LoVo (cell line): ENCODE data around the gene HEXIM2.

ENCODE experiments used
- DNase-seq: peaks from one replicate; pipeline ENCODE4 v3.0.0-alpha.2; 2016; ENCODE audit warnings: low spot score

The HEXIM2 gene

DNA sequence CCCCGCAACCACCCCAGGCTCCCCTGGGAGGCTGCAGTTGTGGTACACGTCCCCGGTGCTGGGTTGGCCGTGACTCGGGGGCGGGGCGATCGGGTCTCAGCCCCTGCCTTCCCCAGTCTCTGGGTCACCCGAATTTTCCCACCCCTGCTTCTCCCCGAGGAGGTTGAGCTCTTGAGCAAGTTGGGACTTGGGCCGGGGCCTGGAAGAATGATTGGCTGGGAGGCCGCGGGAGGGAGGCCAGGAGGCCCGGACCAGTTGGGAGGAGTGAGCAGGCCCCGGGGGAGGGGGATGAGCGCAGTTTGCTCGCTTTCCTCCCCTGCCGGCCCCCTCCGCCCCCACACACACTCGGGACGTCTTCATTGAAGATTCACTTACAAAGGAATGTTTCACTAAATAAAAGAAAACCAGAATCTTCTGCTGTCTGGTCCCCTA is 17.9 kb upstream of the HEXIM2 start:
- no peak for DNase-seq

DNA sequence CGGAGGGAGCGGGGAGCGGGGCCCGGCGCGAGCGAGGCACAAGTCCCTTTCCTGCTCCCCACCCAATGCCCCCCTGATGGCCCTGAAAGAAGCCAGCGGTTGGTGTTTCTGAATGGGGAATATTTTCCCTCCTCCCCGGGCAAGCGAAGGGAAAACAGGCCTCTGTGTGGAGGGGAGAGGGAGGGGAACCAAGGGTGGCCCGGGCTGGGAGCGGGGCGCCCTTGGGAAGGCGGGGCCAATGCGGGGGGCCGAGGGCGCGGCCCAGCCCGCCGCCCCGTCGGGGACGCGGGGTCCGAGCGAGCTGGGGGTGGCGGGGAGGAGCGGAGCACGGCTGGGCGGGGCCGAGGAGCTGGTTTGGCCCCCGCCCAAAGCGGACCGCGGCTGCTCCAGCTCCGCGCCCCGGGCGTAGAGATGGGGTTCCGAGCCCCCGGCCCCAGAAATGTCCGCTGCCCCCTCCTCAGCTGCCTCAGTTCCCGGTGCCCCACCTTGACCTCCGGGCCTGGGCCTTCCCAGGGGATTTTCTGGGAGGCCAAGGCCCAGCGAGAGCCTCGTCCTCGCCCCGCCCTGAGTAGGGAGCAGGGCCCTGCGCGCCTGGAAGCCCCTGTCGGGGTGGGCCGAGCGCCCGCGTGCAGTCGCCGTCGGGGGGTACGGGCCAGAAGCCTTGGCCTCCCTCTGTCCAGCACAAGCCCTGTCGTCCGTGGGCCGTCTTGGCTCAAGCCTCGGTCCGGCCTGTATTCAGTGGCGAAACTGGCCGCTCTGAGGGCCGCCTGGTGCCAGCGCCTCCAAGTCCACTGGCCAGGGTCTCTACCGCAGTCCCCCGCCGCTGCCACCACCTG is 17.3 kb upstream of the HEXIM2 start:
- no peak for DNase-seq

DNA sequence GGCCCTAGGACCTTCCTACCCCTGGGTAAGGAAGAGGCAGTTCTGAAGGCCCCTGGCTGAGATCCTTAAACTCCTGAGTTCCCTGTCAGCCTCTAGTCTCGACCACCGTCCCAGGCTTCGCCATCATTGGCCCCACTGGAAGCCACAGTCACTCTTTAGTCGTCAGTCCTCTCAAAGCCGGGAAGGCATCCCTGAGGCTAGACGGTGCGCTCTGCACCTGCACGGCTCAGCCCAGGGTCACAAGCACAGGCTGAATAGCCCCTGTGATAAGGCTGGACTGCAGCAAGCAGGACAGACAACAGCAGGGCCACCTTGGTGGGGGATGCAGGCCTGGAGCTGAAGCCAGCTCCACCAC is 16.7 kb upstream of the HEXIM2 start:
- DNase-seq, result no peak

DNA sequence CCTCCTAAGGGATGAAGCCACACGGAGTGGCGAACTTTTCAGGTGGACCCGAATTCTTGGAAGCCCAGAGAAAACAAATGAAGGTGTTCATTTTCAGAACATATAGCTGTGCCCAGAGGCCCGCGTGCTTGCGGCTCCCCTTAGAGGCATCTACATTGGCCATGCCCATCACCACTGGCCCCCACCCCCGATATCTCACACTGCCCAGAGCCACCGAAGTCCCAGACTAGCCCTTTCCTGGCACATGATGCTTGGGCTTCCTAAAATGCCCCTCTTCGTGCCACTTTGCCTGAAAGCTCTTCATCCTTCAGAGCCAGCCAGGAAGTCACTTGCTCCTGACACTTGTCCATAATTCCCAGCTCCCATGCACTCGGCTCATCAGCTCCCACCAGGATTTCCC is 15.5 kb upstream of the HEXIM2 start:
- DNase-seq, result no peak

DNA sequence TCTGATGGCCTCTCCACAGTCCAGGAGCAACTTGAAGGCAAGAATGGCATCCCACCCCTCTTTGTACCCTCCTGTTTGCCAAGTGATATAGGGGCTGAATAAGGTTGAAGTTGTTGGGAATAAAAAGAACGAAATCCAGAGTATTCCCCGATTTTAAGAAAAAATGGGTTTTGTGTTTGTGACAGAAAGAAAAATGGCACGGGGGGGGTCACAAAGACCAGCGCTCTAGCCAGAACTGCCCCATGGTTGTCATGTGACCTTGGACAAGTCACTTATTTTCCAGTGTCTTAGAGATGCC is 15.1 kb upstream of the HEXIM2 start:
- no peak for DNase-seq

DNA sequence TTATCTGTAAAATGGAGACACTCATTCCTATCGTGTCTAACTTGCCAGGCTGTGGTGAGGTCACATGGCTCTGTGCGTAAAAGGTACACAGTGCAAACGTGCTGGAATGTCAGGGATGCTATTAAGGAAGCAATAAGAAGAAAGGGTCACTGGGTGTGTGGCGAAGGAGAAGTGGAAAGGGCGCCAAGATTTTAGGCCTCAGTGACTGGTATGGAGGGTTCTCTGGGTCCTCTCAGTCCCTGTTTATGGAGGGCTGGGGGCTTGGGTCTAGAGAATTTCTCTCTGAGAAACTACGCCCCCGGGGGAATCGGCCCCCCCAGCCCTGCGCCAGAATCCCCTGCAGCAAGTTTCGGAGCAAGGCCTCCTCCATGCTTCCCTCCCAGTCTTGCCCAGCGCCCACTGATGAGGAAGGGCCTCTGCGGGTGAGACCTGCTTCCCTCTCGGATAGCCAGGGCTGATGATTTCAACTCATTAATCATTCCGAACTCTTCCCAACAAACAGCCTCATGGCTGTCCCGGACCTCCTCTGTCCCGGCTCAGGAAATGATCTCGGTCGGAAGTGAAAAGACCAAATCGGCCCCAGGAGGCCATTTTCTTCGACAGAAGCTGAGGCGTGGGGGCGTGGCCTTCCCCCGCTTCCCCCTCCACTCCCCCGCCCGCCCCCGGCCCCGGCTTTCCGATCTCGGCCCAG is 14.6 kb upstream of the HEXIM2 start:
- peak; percentile 80 for DNase-seq

DNA sequence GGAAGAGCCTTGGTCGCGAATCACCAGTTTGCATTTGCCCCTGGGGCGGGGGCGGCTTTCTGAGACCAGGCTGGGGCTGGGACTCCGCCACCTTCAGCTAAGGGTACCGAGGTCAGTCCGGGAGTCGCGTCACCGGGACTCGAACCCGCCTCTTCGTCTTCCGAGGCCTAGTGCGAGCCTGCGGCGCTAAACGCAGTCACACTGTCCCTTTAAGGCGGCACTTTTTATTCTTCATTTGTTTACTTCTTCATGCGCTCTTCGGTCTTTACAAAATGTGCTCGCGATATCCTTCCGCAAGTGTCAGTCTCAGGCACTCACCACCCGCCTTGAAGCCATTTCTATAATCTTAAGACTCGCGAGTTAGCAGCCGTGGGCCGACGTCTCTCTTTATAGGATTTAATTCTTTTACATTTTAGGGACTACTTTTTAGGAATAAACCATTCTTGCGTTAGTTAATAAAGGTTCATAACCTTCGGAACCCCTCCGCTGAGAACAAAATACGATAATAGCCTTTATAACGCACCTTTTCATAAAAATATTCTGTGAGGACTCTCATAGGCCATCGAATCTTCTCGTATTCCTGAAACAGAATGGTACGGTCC is 14.0 kb upstream of the HEXIM2 start:
- DNase-seq, result peak; percentile 92

DNA sequence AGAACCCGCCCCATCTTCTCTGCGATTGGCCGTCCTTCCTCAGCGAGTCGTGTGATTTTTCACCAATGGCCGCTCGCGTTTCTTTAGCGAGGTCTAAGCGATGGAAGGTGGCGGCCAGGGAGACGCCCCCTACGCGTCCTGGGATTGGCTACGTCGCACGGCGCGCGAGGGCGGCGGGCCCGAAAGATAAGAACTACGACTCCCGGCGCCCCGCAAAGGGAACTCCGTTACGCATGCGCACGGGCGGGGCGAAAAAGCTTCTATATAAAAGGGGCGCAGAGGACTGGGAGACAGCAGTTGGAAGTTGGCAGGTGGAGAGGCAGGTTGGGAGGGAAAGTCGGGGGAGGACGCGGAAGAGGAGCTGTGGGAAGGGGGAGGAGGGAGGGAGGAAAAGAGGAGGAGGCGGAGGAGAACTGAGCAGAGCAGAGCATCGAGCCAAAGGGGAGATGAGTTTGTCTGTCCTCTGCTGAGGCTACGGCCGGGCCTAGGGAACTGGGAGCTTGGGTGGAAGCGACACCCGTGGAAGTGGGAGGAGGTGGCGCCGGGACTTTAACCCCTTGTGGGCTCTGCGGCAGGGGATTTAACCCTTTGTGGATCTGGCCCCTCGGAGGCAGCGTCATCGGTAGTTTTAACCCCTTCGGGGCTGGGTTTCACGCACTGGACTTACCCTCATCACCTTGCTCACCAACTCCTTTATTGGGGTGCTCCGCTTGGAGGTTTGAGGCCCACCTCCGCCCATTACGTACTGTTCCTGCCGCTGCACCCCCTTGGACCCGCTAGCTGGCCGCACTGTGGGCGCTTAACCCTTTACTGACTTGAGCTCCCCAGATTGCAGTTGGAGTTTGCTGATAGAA is 13.3 kb upstream of the HEXIM2 start, which contains the start of gene HEXIM1:
Gene HEXIM1, plus strand, starts transcription at position 293 of the 854 bp plus-strand sequence. CDS start 716 bp downstream, outside the sequence.
- DNase-seq, result peak; percentile 98

DNA sequence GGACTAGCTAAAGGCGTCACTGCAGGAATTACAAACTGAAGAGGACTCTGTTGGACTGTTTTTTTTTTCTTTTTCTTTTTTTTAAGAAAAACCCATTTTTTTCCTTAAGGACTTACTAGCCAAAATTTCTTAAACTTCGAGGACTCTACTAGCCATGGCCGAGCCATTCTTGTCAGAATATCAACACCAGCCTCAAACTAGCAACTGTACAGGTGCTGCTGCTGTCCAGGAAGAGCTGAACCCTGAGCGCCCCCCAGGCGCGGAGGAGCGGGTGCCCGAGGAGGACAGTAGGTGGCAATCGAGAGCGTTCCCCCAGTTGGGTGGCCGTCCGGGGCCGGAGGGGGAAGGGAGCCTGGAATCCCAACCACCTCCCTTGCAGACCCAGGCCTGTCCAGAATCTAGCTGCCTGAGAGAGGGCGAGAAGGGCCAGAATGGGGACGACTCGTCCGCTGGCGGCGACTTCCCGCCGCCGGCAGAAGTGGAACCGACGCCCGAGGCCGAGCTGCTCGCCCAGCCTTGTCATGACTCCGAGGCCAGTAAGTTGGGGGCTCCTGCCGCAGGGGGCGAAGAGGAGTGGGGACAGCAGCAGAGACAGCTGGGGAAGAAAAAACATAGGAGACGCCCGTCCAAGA is 12.5 kb upstream of the HEXIM2 start:
- DNase-seq, result peak; percentile 79

DNA sequence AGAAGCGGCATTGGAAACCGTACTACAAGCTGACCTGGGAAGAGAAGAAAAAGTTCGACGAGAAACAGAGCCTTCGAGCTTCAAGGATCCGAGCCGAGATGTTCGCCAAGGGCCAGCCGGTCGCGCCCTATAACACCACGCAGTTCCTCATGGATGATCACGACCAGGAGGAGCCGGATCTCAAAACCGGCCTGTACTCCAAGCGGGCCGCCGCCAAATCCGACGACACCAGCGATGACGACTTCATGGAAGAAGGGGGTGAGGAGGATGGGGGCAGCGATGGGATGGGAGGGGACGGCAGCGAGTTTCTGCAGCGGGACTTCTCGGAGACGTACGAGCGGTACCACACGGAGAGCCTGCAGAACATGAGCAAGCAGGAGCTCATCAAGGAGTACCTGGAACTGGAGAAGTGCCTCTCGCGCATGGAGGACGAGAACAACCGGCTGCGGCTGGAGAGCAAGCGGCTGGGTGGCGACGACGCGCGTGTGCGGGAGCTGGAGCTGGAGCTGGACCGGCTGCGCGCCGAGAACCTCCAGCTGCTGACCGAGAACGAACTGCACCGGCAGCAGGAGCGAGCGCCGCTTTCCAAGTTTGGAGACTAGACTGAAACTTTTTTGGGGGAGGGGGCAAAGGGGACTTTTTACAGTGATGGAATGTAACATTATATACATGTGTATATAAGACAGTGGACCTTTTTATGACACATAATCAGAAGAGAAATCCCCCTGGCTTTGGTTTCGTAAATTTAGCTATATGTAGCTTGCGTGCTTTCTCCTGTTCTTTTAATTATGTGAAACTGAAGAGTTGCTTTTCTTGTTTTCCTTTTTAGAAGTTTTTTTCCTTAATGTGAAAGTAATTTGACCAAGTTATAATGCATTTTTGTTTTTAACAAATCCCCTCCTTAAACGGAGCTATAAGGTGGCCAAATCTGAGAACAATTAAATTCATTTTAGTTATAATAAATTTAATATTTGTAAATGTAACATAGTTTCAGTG is 11.7 kb upstream of the HEXIM2 start:
- DNase-seq, result no peak

DNA sequence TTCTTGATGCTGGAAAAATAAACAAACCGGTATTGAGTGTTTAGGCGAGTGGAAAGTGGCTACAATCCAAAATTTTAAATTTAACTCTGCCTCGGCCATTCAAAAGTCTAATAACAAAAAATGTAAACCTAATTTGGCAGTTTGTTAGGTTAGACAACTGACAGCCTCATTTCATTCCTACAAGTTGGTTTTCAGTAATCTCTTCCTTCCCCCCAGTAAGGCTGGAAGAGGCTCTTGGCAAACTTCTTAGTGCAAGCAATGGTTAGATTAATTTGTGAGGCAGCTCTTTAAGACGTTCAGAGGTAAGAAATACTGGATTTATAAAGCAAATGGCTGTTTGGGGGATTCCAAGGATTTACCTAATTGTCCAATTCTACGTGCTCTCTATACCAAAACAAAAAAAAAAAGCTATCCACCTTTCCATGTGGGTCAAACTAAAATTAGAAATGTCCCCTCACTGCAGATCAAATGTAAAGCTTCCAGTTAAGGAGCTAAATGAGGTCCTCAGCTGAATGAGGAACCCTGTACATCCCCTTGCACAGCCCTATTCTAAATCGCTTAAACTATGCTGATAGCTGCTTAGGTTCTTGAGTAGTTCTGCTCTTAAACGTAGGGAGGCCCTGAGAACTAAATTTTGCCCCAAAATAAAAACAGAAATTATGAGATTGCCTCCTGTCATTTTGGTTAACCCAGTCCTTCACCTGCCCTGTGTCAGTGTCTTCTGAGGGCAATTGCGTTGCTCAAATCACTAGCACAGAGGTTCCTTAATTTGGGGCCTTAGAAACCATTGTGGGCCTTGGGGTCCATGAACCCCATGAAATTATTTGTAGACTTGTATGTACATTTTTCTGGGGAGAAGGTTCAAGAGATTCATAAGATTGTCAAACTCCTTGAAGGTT is 10.5 kb upstream of the HEXIM2 start:
- DNase-seq, result no peak

DNA sequence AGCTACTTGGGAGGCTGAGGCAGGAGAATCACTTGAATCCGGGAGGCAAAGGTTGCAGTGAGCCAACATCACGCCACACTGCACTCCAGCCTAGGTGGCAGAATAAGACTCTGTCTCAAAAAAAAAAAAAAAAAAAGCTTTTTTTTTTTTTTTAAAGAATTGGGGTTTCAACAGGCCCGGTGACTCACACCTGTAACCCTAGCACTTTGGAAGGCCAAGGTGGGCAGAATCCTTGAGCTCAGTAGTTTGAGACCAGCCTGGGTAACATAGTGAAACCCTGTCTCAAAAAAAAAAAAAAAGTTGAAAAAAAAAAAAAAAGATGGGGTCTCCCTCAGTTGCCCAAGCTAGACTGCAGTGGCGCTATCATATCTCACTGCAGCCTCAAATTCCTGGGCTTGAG is 6.6 kb upstream of the HEXIM2 start:
- no peak for DNase-seq

DNA sequence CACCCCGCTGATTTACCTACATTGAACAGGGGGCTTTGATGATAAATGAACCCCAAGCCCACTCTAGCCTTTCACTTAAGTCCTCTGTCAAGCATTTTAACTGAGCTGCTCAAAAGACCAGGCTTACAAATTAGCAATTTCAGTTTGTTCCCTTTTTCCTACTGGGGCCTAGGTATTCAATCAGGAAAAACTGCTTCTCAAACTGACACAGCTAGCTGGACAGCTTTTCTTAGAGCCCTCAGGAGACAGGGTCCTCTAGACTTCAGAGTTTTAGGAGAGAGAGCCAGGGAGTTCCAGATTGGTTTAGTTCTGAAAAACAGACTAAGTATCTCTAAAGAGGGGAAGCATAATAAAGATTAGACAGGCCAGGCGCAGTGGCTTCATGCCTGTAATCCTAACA is 6.2 kb upstream of the HEXIM2 start:
- no peak for DNase-seq

DNA sequence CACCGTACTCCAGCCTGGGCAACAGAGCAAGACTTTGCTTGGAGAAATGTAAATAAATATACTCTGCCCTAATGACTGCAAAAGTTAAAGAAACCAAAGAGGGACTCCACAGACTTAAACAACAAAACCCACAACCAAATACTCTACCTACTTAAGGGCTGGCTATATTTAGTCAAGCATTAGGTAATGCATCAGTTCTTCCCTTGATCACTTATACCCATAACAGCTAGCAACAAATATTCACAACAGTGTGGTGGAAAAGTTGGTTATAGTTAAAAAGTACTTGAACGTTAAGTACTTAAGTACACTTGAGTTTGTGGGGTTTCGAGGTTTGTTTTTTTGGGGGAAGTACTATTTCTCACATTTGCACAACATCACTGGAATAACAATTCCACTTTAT is 5.4 kb upstream of the HEXIM2 start:
- no peak for DNase-seq

DNA sequence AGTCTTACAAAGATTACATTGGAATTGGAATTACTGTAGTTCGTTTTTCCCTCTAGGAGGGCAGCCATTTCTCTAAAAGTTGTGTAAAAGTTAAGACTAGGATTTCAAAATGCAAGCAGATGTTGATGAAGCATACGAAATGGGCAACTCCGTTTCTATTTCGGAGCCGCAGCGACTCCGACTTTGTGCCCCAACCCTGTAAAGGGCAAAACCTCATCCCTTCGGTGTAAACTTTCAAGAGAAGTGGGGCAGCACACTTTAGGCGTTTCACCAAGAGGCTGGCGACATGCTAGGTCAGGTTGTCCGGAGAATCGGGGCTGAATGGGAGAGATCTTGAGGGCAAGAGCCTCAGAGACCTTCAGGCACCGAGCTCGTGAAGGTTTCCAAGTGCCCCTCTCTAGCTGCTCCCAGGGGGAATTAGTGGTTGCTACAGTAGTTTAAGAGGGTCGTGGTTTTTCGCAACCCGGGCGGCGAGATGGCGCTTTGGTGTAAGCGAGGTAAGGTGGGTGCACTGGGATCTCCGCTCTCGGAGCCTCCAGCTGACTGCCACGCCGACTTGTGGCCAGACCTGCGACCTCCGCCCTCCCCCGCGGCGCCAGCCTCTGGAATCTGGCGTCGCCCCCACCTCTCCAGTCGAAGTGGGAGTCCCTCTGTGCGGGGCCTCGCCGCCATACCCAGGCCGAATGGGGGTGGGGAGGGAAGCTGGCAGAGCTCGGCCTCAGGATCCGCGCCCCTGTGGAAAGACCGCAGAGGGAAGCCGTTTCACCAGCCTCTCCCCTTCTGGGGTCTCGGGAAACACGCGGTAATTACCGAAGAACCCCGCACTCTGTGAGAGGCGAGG is 1.0 kb upstream of the HEXIM2 start:
- peak; percentile 44 for DNase-seq

DNA sequence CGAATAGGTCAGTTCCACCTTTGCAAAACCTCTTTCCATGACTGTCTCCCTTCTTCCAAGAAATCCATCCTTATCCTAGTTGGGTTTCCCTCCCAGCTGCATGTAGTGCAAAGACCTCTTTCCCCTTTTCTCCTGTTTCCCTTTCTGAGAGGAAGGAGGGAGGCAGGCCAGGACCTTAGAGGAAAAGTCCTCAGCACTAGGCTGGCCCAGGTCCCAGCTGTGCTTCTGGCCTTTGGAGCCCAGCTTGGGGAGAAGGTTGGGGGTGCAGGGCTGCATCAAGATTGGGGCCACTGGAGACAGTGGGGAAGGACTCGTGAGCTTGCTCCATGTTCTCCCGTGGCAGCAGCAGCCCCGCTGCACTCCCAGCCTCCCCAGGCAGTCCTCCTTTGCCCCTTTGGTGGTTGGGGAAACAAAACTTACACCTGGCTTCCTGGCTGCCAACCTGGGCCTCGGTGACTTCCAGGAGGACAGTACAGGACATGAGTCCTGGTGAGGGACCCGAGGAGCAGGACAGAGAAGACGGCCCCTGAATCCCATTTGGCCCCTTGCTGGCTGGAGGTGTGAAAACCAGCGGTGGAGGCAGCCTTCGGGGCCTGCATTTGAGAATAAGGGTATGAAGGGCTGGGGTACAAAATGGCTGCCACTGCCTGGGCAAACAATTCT is 481 bp downstream of the HEXIM2 start:
- no peak for DNase-seq

DNA sequence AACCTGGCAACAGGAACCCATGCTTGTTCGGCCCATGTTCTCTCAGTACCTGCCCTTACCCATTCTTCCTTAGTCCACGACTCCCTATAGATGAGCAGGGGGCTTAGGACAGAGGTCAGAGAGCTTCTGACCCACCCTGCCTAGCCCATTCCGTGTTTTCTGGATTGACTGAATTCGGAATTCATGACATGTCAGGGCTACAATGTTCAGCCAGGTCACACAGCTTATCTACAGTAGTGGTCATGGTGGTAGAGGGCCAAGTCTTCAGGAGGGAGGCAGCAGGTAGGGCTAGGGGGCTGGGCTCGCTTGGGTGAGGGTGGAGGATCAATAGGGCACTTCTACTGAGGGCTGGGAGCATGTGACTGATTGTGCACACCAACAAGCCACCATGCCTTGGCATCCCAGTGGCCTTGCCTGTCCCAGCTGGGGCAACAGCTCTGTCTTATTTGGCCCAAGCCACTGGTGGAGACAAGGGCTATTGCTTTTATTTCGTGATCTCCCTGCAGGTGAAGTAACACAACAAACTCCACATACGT is 3.1 kb downstream of the HEXIM2 start:
- DNase-seq, result no peak
